SK-N-SH treated with all-trans-retinoic acid at 6 μM for 48 hours (cell line): ENCODE results near the gene HSD17B14.

Experiments
- PPARA ChIP-seq: fragments of 250-450 bp; sonication (Bioruptor Pico); IDR thresholded peaks from 2 replicates; pipeline ENCODE4 v1.5.0; 2020; ENCODE audit warnings: mild to moderate bottlenecking, borderline replicate concordance
- TF ChIP-seq, protein P1 (sequence below): fragments of 250-450 bp; sonication (Bioruptor Pico); IDR thresholded peaks from 2 replicates; pipeline ENCODE4 v1.8.0; 2020; ENCODE audit warnings: mild to moderate bottlenecking, moderate library complexity, borderline replicate concordance

DNA sequence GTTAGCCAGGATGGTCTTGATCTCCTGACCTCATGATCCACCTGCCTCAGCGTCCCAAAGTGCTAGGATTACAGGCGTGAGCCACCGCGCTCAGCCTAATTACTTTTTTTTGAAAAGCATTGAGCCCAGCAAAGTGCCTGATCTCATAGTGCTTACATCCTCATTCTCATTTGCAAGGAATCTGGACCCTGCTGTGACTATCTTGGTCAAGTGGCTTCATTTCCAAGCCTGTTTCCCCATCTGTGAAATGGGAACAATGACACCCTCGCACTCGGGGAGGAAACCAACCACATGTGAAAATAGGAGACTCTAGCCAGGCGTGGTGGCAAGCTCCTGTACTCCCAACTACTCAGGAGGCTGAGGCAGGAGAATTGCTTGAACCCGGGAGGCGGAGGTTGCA is 33.8 kb upstream of the HSD17B14 start:
- no peak for TF ChIP-seq PPARA (CRISPR knock-in tag)
- TF ChIP-seq, protein P1, sequence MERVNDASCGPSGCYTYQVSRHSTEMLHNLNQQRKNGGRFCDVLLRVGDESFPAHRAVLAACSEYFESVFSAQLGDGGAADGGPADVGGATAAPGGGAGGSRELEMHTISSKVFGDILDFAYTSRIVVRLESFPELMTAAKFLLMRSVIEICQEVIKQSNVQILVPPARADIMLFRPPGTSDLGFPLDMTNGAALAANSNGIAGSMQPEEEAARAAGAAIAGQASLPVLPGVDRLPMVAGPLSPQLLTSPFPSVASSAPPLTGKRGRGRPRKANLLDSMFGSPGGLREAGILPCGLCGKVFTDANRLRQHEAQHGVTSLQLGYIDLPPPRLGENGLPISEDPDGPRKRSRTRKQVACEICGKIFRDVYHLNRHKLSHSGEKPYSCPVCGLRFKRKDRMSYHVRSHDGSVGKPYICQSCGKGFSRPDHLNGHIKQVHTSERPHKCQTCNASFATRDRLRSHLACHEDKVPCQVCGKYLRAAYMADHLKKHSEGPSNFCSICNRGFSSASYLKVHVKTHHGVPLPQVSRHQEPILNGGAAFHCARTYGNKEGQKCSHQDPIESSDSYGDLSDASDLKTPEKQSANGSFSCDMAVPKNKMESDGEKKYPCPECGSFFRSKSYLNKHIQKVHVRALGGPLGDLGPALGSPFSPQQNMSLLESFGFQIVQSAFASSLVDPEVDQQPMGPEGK (CRISPR knock-in tag): no peak
